Erythroblast (primary cell): ENCODE results near the gene NELL1.

Experiments
- DNase-seq, 2 experiments: peaks; one replicate each; lab custom pipeline; 2025; lab: John Stamatoyannopoulos, UW
- GATA1 ChIP-seq: IDR thresholded peaks from 2 replicates; pipeline ENCODE4 v1.6.1; 2011; ENCODE audit warnings: low read depth, mild to moderate bottlenecking, control low read depth, low read length, moderate library complexity
- POLR2A ChIP-seq: IDR thresholded peaks from 2 replicates; pipeline ENCODE4 v1.6.1; 2011; ENCODE audit warnings: mild to moderate bottlenecking, low read length

The NELL1 gene

GRCh38 chr11:21179770-21180169, 510.4 kb downstream of the NELL1 start:
- TF ChIP-seq GATA1, result no peak
- no peak for TF ChIP-seq POLR2A
- no peak for DNase-seq

GRCh38 chr11:21180182-21180581, 510.8 kb downstream of the NELL1 start:
- DNase-seq, result no peak
- TF ChIP-seq GATA1, result no peak
- no peak for TF ChIP-seq POLR2A

- TF ChIP-seq POLR2A (no peak), GATA1 (no peak)
Measured at GRCh38 chr11:21185959-21186358, 516.6 kb downstream of the NELL1 start.

GRCh38 chr11:21190181-21190580, 520.8 kb downstream of the NELL1 start:
- TF ChIP-seq GATA1, result no peak
- no peak for TF ChIP-seq POLR2A
- no peak for DNase-seq

More at GRCh38 chr11:21185959-21186358, 516.6 kb downstream of the NELL1 start:
- no peak for DNase-seq

GRCh38 chr11:21195995-21196394, 526.6 kb downstream of the NELL1 start:
- DNase-seq, result no peak
- TF ChIP-seq GATA1 (no peak), POLR2A (no peak)

- TF ChIP-seq GATA1 (no peak), POLR2A (no peak)
- DNase-seq, result no peak
Measured at GRCh38 chr11:21198498-21198897, 529.1 kb downstream of the NELL1 start.

- no peak for DNase-seq
- TF ChIP-seq GATA1 (no peak), POLR2A (no peak)
Measured at GRCh38 chr11:21205205-21205604, 535.8 kb downstream of the NELL1 start.

- no peak for DNase-seq
- TF ChIP-seq GATA1 (no peak), POLR2A (no peak)
Measured at GRCh38 chr11:21225860-21226259, 556.5 kb downstream of the NELL1 start.

GRCh38 chr11:21229224-21229623, 559.8 kb downstream of the NELL1 start:
- TF ChIP-seq POLR2A, result no peak
- no peak for TF ChIP-seq GATA1
- DNase-seq, result no peak

- no peak for DNase-seq
- TF ChIP-seq POLR2A (no peak), GATA1 (no peak)
Measured at GRCh38 chr11:21250196-21250595, 580.8 kb downstream of the NELL1 start.

GRCh38 chr11:21254055-21254454, 584.7 kb downstream of the NELL1 start:
- no peak for TF ChIP-seq POLR2A
- TF ChIP-seq GATA1, result no peak
- no peak for DNase-seq

GRCh38 chr11:21254790-21255189, 585.4 kb downstream of the NELL1 start:
- TF ChIP-seq GATA1 (no peak), POLR2A (no peak)
- no peak for DNase-seq

- TF ChIP-seq GATA1 (no peak), POLR2A (no peak)
- DNase-seq, result no peak
Measured at GRCh38 chr11:21257461-21257860, 588.1 kb downstream of the NELL1 start.

- DNase-seq, result no peak
Measured at GRCh38 chr11:21258414-21258813, 589.0 kb downstream of the NELL1 start.

GRCh38 chr11:21260101-21260500, 590.7 kb downstream of the NELL1 start:
- DNase-seq, result no peak
- TF ChIP-seq GATA1 (no peak), POLR2A (no peak)

More at GRCh38 chr11:21258414-21258813, 589.0 kb downstream of the NELL1 start:
- TF ChIP-seq POLR2A (no peak), GATA1 (no peak)
